NCI-H748 treated with DMSO at 0.1 percent for 48 hours (cell line): ENCODE measurements around the gene LHX3.

Experiments used
- DNase-seq: peaks from one replicate; lab custom pipeline; 2025; lab: John Stamatoyannopoulos, UW

LHX3 gene

GRCh38 chr9:136177224-136177623 lies 27.7 kb downstream of the LHX3 start:
- no peak for DNase-seq

DNA sequence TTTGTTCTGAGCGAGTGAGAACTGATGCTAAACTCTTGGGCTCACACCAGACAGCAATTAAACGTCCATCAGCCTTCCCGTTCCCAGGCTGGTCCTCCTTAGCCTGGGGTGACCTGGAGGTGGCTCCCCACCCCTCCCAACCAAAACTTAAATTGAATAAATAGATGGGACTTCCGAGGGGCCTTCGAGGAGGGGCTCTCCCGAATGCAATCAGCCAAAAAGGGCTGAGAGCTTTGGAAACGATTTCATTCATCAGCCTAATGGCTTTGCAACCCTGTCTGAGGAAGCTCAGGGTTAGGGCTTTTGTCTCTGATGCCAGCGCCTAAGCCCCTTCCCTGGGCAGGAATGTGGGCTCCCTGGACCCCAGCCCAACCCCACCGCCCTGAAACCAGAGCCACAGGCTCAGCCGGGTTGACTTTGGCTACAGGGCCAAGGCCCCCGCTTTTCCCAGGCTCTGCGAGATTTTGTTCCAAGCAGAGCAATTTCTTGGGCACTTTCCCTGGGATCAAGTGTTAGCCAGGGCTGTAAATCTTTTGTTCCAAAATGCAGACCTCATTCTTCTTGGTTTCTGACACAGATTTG lies 29.2 kb downstream of the LHX3 start:
- DNase-seq: no peak

DNA sequence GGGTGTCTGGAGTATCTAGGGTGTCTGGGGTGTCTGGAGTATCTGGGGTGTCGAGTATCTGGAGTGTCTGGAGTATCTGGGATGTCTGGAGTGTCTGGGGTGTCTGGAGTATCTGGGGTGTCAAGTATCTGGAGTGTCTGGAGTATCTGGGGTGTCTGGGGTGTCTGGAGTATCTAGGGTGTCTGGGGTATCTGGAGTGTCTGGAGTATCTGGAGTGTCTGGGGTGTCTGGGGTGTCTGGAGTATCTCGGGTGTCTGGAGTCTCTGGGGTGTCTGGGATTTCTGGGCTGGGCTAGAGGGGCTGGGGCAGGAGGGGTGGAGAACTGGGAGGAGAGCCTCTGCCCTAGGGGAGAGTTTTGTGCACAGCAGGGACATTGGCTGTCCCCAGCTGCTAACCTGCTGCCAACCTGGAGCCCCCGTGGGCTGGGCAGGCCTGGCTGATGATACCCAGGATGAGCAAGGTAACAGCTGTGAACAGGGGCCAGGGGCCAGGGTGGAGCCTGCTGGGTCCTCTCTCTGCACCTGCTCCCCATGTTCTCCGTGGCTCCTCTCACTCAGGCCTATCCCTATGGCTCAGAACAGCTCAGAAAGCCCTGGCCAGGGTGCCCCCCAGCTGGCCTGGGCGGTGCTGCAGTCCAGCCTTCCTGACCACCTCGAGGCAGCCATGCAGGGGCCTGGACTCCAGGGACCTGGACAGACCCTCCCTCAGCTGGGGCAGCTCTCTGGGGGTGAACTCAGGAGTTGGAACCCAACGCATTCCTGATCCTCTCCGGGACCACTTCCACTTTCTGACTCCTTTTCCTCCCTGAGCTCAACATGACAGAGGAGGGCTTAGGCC lies 29.9 kb downstream of the LHX3 start:
- no peak for DNase-seq

DNA sequence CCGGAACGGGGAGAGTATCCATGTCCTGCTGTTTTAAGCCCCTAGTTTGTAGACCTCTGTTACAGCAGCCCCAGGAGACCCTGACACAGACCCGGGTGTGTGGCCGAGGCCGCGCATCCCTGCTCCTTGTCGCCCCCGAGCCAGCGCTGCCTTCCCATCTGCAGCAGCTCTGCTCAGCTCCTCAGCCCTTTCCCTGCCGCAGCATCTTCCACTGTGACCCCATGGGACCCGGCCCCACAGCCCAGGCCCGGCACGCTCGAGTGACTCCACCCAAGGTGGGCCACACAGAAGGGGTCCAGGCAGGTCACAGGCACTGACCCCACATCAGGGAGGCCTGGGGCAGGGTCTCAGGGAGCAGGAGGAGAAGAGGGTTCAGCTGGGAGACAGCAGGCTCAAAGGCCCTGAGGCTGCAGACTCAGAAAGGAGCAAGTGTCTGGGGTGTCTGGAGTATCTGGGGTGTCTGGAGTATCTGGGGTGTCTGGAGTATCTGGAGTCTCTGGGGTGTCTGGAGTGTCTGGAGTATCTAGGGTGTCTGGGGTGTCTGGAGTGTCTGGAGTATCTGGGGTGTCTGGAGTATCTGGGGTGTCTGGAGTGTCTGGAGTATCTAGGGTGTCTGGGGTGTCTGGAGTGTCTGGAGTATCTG lies 31.2 kb downstream of the LHX3 start:
- no peak for DNase-seq

DNA sequence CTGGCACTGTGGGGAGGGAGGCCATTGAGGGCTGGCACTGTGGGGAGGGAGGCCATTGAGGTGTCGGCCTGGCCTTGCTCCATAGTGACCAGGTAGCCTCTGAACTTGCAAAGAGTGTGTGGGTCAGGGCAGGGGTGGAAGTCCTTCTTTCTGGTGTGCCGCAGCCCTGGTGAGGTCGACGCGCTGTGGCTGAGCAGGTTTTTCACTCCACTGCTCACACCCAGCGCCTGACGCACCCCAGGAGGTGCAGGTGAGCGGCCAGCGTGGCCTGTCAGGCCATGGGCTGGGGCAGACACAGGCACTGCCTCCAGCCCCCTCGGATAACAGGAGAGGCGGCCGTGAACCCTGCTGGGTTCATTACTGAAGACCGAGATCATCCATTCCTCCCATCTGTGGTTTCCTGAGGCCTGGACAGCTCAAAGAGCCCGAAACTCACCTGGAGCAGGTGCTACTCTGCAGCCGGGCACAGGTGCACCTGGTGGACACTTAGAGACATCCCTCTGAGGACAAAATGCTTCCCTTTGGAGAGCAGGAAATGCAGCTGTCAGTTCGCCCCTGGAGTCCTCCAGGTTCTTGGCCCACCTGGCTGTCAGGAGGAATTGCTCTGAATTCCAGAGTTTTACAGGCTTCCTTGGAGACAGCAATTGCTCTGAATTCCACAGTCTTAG lies 32.4 kb downstream of the LHX3 start:
- DNase-seq: no peak

DNA sequence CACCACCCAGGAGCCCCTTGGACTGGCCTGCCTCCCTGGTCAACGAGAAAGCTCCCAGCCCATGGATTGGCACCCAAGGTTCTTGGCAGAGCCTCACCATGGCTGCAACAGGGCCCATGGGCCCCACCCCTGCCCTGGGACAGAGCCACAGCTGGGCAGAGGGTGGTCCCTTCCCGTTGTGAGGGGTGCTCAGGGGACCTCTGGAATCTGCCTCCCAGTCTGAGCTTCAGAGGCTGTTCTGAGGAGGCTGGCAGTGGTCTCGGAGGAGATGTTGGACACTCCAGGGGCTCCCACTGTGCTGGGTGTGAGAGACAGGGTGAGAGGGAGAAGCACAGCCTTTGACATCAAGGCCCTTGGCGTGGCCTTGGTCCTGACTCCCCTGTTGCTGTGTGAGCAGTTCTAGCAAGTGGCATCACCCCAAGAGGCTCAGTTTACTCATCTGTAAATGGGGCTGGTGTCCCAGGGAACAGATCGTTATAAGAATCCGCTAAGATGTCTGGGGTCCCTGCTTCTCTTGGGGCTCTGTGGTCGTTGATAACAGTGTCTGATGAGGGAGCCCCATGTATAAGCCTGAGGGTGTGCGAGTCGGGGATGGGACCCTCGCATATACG lies 33.0 kb downstream of the LHX3 start:
- DNase-seq: no peak

GRCh38 chr9:136171009-136171800 lies 33.7 kb downstream of the LHX3 start:
- DNase-seq: no peak

GRCh38 chr9:136170006-136170901 lies 34.7 kb downstream of the LHX3 start:
- no peak for DNase-seq

DNA sequence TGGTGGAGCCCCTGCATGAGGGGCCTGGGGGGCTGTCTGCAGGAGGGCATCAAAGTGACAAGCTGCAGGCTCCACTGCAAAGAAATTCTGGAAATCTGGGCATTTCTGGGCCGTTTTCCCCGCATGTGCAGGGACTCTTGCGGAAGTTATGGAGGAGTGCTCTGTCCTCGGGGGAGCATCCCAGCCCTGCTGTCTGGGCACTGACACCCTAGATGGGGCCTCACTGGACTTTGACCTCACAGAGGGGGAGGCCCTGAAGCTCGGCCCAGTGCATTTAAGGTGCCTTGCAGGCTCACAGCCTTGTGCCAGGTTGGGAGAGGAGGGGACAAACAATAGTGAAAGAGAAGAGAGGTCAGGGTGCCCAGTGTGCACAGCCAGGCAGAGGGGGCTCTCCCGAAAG lies 35.4 kb downstream of the LHX3 start:
- DNase-seq: no peak

DNA sequence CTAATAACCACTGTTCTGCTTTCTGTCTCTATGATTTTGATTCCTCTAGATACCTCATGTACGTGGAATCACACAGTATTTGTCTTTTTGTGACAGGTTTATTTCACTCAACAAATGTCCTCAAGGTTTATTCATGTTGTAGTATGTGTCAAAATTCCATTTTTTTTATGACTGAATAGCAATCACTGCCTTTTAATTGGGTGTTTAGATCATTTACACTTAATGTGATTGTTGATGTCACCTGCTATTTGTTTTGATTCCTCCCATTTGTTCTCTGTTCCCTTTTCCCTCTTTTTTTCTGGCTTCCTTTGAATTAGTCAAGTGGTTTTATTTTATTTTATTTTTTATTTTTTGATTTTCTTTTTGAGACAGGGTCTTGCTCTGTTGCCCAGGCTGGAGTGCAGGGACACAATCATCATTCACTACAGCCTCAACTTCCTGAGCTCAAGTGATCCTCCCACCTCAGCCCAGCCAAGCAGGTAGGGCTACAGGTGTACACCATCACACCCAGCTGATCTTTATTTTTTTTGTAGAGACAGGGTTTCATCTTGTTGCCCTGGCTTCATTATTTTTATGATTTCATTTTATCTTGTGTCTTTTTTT lies 41.6 kb downstream of the LHX3 start:
- DNase-seq: no peak

- DNase-seq: no peak
Measured at GRCh38 chr9:136160995-136161610, 43.8 kb downstream of the LHX3 start.

DNA sequence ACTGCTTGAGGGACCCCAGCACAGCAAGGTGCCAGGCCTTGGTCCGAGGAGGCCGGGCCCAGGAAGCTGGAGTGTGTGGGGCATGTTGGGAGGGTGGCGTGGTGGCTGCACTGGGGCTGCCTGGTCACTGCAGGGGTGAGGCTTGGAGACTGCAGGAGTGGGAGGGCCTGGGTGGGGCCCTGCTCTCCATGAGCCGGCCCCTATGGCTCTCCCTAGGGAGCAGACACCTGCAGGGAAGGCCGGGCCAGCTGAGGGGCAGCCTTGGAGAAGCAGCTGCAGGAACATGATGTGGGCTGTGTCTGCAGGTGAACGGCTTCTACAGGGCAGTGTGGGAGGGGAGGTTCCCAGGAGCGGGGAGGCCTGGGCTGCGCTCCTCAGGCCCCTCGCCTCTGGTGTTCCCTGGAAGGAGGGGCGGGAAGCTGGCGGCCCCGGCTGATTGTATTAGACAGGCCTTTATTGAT lies 44.5 kb downstream of the LHX3 start:
- no peak for DNase-seq

DNA sequence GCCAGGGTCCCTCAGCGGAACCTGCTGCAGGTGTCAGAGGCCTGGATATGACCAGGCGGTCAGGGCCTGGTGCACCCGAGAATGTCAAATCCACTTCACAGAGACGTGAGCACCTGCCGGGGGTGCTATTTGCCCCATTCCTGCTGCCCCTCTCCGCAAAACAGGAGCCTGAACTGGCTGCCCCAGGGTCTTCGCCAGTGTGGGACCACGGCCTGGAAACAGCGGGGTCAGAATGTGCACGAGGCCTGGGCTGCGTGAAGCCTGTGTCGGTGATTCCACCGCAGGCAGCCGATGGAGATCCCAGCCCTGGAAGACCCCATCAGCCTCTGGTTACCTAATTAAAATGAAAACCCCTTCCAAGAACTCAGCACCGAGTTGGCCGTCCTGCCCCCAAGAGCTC lies 45.1 kb downstream of the LHX3 start:
- no peak for DNase-seq

- DNase-seq: no peak
Measured at GRCh38 chr9:136157477-136158265, 47.3 kb downstream of the LHX3 start.

- DNase-seq: no peak
Measured at GRCh38 chr9:136156209-136157120, 48.5 kb downstream of the LHX3 start.

- no peak for DNase-seq
Measured at GRCh38 chr9:136155576-136155975, 49.4 kb downstream of the LHX3 start.

DNA sequence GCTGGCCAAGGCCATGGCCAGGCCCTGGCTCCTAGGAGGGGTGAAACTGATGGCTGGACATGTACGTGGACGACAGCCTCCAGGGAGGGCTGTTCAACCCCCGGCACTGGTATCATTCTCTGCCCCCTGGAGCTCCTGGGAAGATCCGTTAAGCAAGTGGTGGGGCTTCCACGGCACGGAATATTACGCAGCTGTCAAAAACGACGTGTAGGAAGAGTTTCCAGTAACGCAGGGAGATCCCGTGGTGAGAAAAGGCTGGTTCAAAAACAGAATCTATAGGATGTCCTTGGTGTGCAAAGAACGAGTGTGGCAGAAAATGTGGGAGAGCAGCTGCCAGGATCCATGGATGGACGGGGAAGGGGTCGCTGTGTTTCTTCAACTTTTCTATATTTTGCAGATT lies 50.0 kb downstream of the LHX3 start:
- no peak for DNase-seq
